H1 (cell line): Measurements from ENCODE around the gene WNT11. TPM values are rescaled to one million over a fixed set of nuclear protein-coding genes. Genes with fewer than 3 reads are reported as not detected.

Experiments used
- CTCF ChIA-PET: fragments of 300-600 bp; sonication (Branson Sonifier 250); formaldehyde crosslinking; loops from one replicate; lab custom pipeline; 2021; ENCODE audit not compliant: partially characterized antibody; lab: Charles Lee
- POLR2A ChIA-PET: fragments of 300-600 bp; sonication (Branson Sonifier 250); formaldehyde crosslinking; loops from one replicate; lab custom pipeline; 2021; ENCODE audit warnings: inconsistent platforms; ENCODE audit not compliant: partially characterized antibody; lab: Charles Lee
- DNase-seq, 2 experiments: peaks; one replicate each; pipeline versions ENCODE4 v3.0.0 to v3.0.0-alpha.2; 2010 to 2022; ENCODE audit warnings: low spot score in 2 of 2, low read depth in 1 of 2, mixed read lengths in 1 of 2
- FAIRE-seq: peaks from 2 replicates; lab custom pipeline; 2011; peaks lifted over from hg19 to GRCh38; lab: Jason Lieb, UNC
- H2AFZ ChIP-seq: 2 replicates; pipeline ENCODE4 v1.8.1; 2012; ENCODE audit warnings: low read length, inconsistent platforms
- H2AK5ac ChIP-seq: 2 replicates; pipeline ENCODE4 v1.6.1; 2013; ENCODE audit warnings: low read depth, low read length
- H2BK120ac ChIP-seq: replicated peaks from 2 replicates; pipeline ENCODE3; 2013; ENCODE audit warnings: low read depth, low read length, inconsistent platforms
- H2BK12ac ChIP-seq: 2 replicates; pipeline ENCODE4 v1.6.1; 2013; ENCODE audit warnings: low read depth, low read length
- H2BK15ac ChIP-seq: 2 replicates; pipeline ENCODE4 v1.6.1; 2013; ENCODE audit warnings: low read length
- H2BK20ac ChIP-seq: 2 replicates; pipeline ENCODE4 v1.6.1; 2013; ENCODE audit warnings: low read length
- H2BK5ac ChIP-seq: 2 replicates; pipeline ENCODE4 v1.6.1; 2013; ENCODE audit warnings: low read depth, low read length
- H3K14ac ChIP-seq: 2 replicates; pipeline ENCODE4 v1.6.1; 2013; ENCODE audit warnings: inconsistent platforms; ENCODE audit not compliant: insufficient read length
- H3K18ac ChIP-seq: 2 replicates; pipeline ENCODE4 v1.6.1; 2013; ENCODE audit warnings: low read length; ENCODE audit errors: extremely low read depth
- H3K23ac ChIP-seq: 2 replicates; pipeline ENCODE4 v1.6.1; 2013; ENCODE audit warnings: inconsistent platforms; ENCODE audit not compliant: insufficient read length
- H3K23me2 ChIP-seq: 2 replicates; pipeline ENCODE4 v1.6.1; 2013; ENCODE audit warnings: low read depth, low read length
- H3K27ac ChIP-seq: 2 replicates; pipeline ENCODE4 v1.6.1; 2011; ENCODE audit warnings: low read depth, low read length, inconsistent platforms
- H3K27me3 ChIP-seq, 4 experiments: replicated peaks in 1 of 4; 1 replicate in 1 of 4; 2 replicates in 3 of 4; pipeline versions ENCODE4 v1.6.1 to v1.8.1; 2011 to 2013; ENCODE audit warnings: low read length in 3 of 4, mild to moderate bottlenecking in 3 of 4, inconsistent platforms in 2 of 4, mixed read lengths in 2 of 4, moderate library complexity in 1 of 4; ENCODE audit not compliant: control insufficient read depth in 3 of 4, insufficient read depth in 3 of 4; ENCODE audit errors: extremely low read depth in 1 of 4
- H3K36me3 ChIP-seq, 4 experiments: 2 replicates each; pipeline versions ENCODE4 v1.6.1 to v1.8.1; 2011 to 2013; ENCODE audit warnings: mild to moderate bottlenecking in 4 of 4, low read length in 3 of 4, moderate library complexity in 2 of 4, control low read depth in 1 of 4, inconsistent platforms in 1 of 4; ENCODE audit not compliant: insufficient read depth in 4 of 4, control insufficient read depth in 2 of 4
- H3K4ac ChIP-seq: replicated peaks from 2 replicates; pipeline ENCODE3; 2013; ENCODE audit warnings: low read length, low read depth, mixed read lengths, inconsistent platforms; ENCODE audit not compliant: insufficient read length
- H3K4me1 ChIP-seq, 4 experiments: replicated peaks in 1 of 4; 1 replicate in 1 of 4; 2 replicates in 3 of 4; pipeline versions ENCODE4 v1.6.1 to v1.8.1; 2011 to 2013; ENCODE audit warnings: low read length in 3 of 4, inconsistent platforms in 2 of 4, mixed read lengths in 1 of 4; ENCODE audit not compliant: insufficient read depth in 4 of 4, control insufficient read depth in 3 of 4
- H3K4me2 ChIP-seq, 2 experiments: 2 replicates each; pipeline versions ENCODE4 v1.6.1 to v1.8.1; 2011 to 2013; ENCODE audit warnings: low read depth in 2 of 2, low read length in 2 of 2, control low read depth in 1 of 2, inconsistent platforms in 1 of 2, mild to moderate bottlenecking in 1 of 2; ENCODE audit not compliant: insufficient read depth in 1 of 2
- H3K4me3 ChIP-seq, 4 experiments: fragments of 200-600, 300-600 bp in 1 of 4; sonication (generic), shearing (Covaris generic), sonication (Bioruptor Twin) in 1 of 4; 2 replicates each; pipeline versions ENCODE4 v1.5.1 to v1.8.1; 2011 to 2016; ENCODE audit warnings: low read length in 4 of 4, low read depth in 3 of 4, control low read depth in 2 of 4, inconsistent platforms in 2 of 4, mild to moderate bottlenecking in 2 of 4, mixed read lengths in 1 of 4, moderate library complexity in 1 of 4; ENCODE audit not compliant: insufficient read depth in 2 of 4; ENCODE audit errors: extremely low read depth in 1 of 4
- H3K56ac ChIP-seq: replicated peaks from 2 replicates; pipeline ENCODE3; 2013; ENCODE audit warnings: low read depth, mild to moderate bottlenecking, mixed read lengths, low read length, inconsistent platforms; ENCODE audit not compliant: insufficient read length
- H3K79me1 ChIP-seq: 2 replicates; pipeline ENCODE4 v1.6.1; 2013; ENCODE audit warnings: low read depth, low read length, control low read depth
- H3K79me2 ChIP-seq, 2 experiments: 2 replicates each; pipeline versions ENCODE4 v1.6.1 to v1.8.1; 2012 to 2013; ENCODE audit warnings: low read length in 2 of 2, mild to moderate bottlenecking in 2 of 2, inconsistent platforms in 1 of 2; ENCODE audit not compliant: insufficient read depth in 2 of 2, control insufficient read depth in 1 of 2
- H3K9ac ChIP-seq, 4 experiments: replicated peaks in 1 of 4; 1 replicate in 1 of 4; 2 replicates in 3 of 4; pipeline versions ENCODE4 v1.6.1 to v1.8.1; 2011 to 2013; ENCODE audit warnings: low read depth in 3 of 4, low read length in 3 of 4, control low read depth in 2 of 4, mild to moderate bottlenecking in 2 of 4, moderate library complexity in 2 of 4, inconsistent platforms in 1 of 4; ENCODE audit errors: extremely low read depth in 1 of 4
- H3K9me3 ChIP-seq, 2 experiments: 2 replicates each; pipeline versions ENCODE4 v1.6.1 to v1.8.1; 2012 to 2013; ENCODE audit warnings: mild to moderate bottlenecking in 2 of 2, moderate library complexity in 2 of 2, control low read depth in 1 of 2, inconsistent platforms in 1 of 2, low read depth in 1 of 2, low read length in 1 of 2, mixed read lengths in 1 of 2; ENCODE audit not compliant: insufficient read depth in 2 of 2
- H4K20me1 ChIP-seq, 2 experiments: replicated peaks in 1 of 2; 2 replicates each; pipeline versions ENCODE3 to v1.8.1; 2011 to 2013; ENCODE audit warnings: inconsistent platforms in 2 of 2, low read length in 2 of 2, mild to moderate bottlenecking in 1 of 2; ENCODE audit not compliant: insufficient read depth in 2 of 2, control insufficient read depth in 1 of 2
- H4K5ac ChIP-seq: 2 replicates; pipeline ENCODE4 v1.6.1; 2013; ENCODE audit warnings: low read length, low read depth, mixed read lengths, inconsistent platforms; ENCODE audit not compliant: insufficient read length
- H4K8ac ChIP-seq: 2 replicates; pipeline ENCODE4 v1.8.0; 2013; ENCODE audit warnings: mild to moderate bottlenecking, moderate library complexity, low read length, inconsistent platforms; ENCODE audit not compliant: insufficient read depth; ENCODE audit errors: extremely low read depth
- H4K91ac ChIP-seq: replicated peaks from 2 replicates; pipeline ENCODE3; 2013; ENCODE audit warnings: low read length, mixed read lengths, inconsistent platforms; ENCODE audit not compliant: insufficient read length
- CTBP2 ChIP-seq: IDR thresholded peaks from 2 replicates; pipeline ENCODE4 v1.7.0; 2011; ENCODE audit warnings: borderline replicate concordance, mild to moderate bottlenecking, moderate library complexity, mixed read lengths, low read length; ENCODE audit not compliant: insufficient read depth, insufficient read length
- HDAC6 ChIP-seq: IDR thresholded peaks from one replicate; pipeline ENCODE4 v1.7.1; 2012; ENCODE audit warnings: low read depth, mild to moderate bottlenecking, inconsistent platforms, low read length, moderate library complexity
- POLR2A ChIP-seq, 2 experiments: IDR thresholded peaks; 1 replicate in 1 of 2; 2 replicates in 1 of 2; pipeline ENCODE4 v1.6.1; 2011; ENCODE audit warnings: low read depth in 2 of 2, low read length in 2 of 2, mild to moderate bottlenecking in 2 of 2; ENCODE audit errors: control extremely low read depth in 1 of 2
- SAP30 ChIP-seq: fragments of 300-600 bp; sonication (generic); IDR thresholded peaks from 2 replicates; pipeline ENCODE4 v1.7.1; 2012; ENCODE audit warnings: low read length, moderate library complexity, mild to moderate bottlenecking, inconsistent platforms; ENCODE audit not compliant: insufficient read depth, insufficient replicate concordance
- SIN3A ChIP-seq, 2 experiments: IDR thresholded peaks in 1 of 2; conservative IDR thresholded peaks in 1 of 2; 2 replicates each; pipeline ENCODE4 v1.6.1; 2011 to 2012; ENCODE audit warnings: low read length in 2 of 2, improper control_type of control experiment in 1 of 2, low read depth in 1 of 2, mild to moderate bottlenecking in 1 of 2
- SP4 ChIP-seq: IDR thresholded peaks from 2 replicates; pipeline ENCODE4 v1.6.1; 2012; ENCODE audit warnings: low read length, inconsistent platforms
- WGBS, 2 experiments: shearing (Covaris generic) in 1 of 2; methylation state at CpG; one replicate each; pipeline versions ENCODE4 v1.1.6 to v1.1.7; 2013 to 2015; ENCODE audit warnings: low lambda C conversion rate in 2 of 2, mixed read lengths in 2 of 2, inconsistent platforms in 1 of 2, low coverage in 1 of 2, missing lambda C conversion rate in 1 of 2; ENCODE audit not compliant: insufficient replicate concordance in 2 of 2, insufficient coverage in 1 of 2, insufficient read length in 1 of 2; ENCODE audit errors: extremely low coverage in 1 of 2, missing lambda C conversion rate in 1 of 2; 5-methylcytosine and 5-hydroxymethylcytosine counted together
- polyA plus RNA-seq, 7 experiments: library from polyadenylated mRNA; depleted of rRNA in 3 of 7; stranded (reverse) in 5 of 7; unstranded in 2 of 7; fragments of >200 nt in 5 of 7; fragments of 200-250 nt in 2 of 7; gene quantifications; 1 replicate in 5 of 7; 2 replicates in 1 of 7; 4 replicates in 1 of 7; pipeline versions ENCODE4 v1.2.1 to v1.2.3, GENCODE V29; 2011 to 2013; ENCODE audit warnings: missing spikeins in 2 of 7, mixed read lengths in 2 of 7
- total RNA-seq: library from RNA; stranded (reverse); fragmentation: NEBNext Ultra II Directional; extraction: Animal tissue kit (Norgen Biotek cat#: 25700); gene quantifications from 2 replicates; pipeline ENCODE4 v1.2.1, GENCODE V29; 2021

The WNT11 gene
- total and polyA plus RNA-seq, 2 of the 8 experiments (the other 6 are each of a cell fraction or from before 2014, with no cell fraction given) = 0.11 to 0.45 TPM

DNA sequence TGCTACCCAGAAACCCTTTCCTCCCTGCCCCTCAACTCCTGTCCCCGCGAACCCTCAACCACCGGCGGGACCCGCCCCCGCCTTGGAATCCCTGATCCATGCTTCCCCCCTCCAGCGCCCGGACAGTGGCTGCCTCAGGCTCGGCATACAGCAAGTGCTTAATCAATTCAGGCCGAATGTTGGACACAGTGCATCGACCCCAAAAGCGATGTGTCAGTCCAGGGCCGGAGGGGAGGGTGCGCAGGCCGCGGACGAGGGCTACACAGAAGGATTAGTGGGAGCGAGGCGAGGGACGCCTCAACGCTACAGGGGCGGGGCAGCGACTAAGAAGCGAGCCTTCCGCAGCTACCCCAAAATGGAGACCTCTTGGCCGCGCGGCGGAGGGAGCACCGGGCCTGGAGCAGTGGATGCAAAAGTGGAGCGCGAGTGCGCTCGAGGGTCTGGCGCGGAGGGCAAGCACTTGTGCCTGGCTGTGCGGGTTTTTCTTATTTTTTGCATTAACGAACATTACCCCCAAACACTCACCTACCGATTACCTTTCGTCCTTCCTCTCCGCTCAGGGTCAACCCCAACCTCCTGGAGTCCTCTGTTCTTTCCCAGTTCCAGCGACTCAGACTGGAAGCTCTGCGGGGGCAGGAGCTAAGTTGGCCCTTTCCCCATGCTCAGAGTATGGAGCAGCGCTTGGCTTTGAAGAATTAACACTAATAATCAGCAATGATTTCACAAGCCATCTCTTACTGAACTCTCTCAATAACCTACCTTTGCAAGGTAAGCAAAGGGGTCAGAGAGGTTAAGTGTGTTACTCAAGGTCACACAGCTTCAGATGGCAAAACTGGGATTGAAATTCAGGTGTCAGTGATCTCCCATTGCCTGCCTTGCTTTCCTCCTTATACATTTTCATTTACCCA, 30.0 kb upstream of the WNT11 start:
- H4K5ac ChIP-seq = peak overlapping the region; percentile 91
- peak overlapping the region; percentile 90; the same call in 1 of the 2 replicates for H2BK20ac ChIP-seq
- H3K56ac ChIP-seq = peak overlapping the region; percentile 84
- peak overlapping the region; percentile 99 for H2BK5ac ChIP-seq
- no peak overlapping the region for H3K4ac ChIP-seq
- no peak overlapping the region for H2AK5ac ChIP-seq
- FAIRE-seq = no peak
- peak overlapping the region; percentile 34 to 80 (median 72) for H3K9ac ChIP-seq
- H3K79me2 ChIP-seq = no peaks in the 10 kb centered on the region
- peak overlapping the region; percentile 92 for H2AFZ ChIP-seq
- H3K14ac ChIP-seq = no peak overlapping the region
- peaks cover 0 to 8% (median 4%) of the 10 kb centered on the region in 4 experiments; a peak in 4 of 7 replicates for H3K4me1 ChIP-seq
- no peaks in the 10 kb centered on the region for H4K20me1 ChIP-seq
- peak overlapping the region; percentile 75 for H2BK120ac ChIP-seq
- H4K91ac ChIP-seq = peak overlapping the region; percentile 77
- H3K27me3 ChIP-seq = no peaks in the 10 kb centered on the region; a peak in 2 of 7 replicates
- H3K23me2 ChIP-seq = peaks cover 8% of the 10 kb centered on the region; the same call in 1 of the 2 replicates
- H3K18ac ChIP-seq = peak overlapping the region; percentile 98
- peak overlapping the region; percentile 99; the same call in 1 of the 2 replicates for H2BK15ac ChIP-seq
- peak overlapping the region; percentile 68 to 79 for H3K4me2 ChIP-seq
- peak in 1 of 2 experiments; percentile 88 for DNase-seq
- peak overlapping the region; percentile 48 for H3K27ac ChIP-seq
- peak overlapping the region; percentile 80; the same call in 1 of the 2 replicates for H4K8ac ChIP-seq
- H3K23ac ChIP-seq = no peak overlapping the region
- peak overlapping the region; percentile 84 for H2BK12ac ChIP-seq
- WGBS, 2 experiments = 1% methylated on average over 44 of the region's 44 CpGs; no CpG with 5 or more reads in 1 of the 2 experiments
- H3K4me3 ChIP-seq = peak overlapping the region; percentile 58 to 98 (median 96)
- H3K9me3 ChIP-seq = no peaks in the 10 kb centered on the region
- CTCF ChIA-PET = interaction anchor here (0.6 to 2.2 kb wide), 8 partner anchors 10 to 276 kb away, joined by 3 to 18 read pairs (median 5); no protein-coding TSS in a partner anchor
- no peaks in the 10 kb centered on the region for H3K79me1 ChIP-seq
- H3K36me3 ChIP-seq = no peaks in the 10 kb centered on the region
- POLR2A ChIA-PET = interaction anchor here (0.9 to 4.6 kb wide), 9 partner anchors 9 to 81 kb away, joined by 3 to 39 read pairs (median 6); partner anchors contain the start of gene WNT11
- TF ChIP-seq CTBP2 (no peak), HDAC6 (no peak), SAP30 (peak; percentile 92), SIN3A (conservative IDR thresholded peaks at IDR 0.05 in 1 of 2, IDR thresholded peaks at IDR 0.05 in 1 of 2; ENCODE audit: low read depth in 1 of 2, low read length in 2 of 2) (peak in 1 of 2 experiments; percentile 86; a peak in 2 of 4 replicates), SP4 (no peak), POLR2A (IDR thresholded peaks at IDR 0.05; ENCODE audit: control extremely low read depth in 1 of 2, low read depth in 2 of 2, low read length in 2 of 2) (peak in 1 of 2 experiments; percentile 58; a peak in 2 of 3 replicates)
